ENCODE results near the gene MSX2. TPM values are rescaled to one million over a fixed set of nuclear protein-coding genes. Genes with fewer than 3 reads are reported as not detected.

The MSX2 gene
- 1.1 and 3.7 TPM in 2 replicates for total RNA-seq

GRCh38 chr5:174724484-174725260 lies at the start of gene MSX2:
MSX2 (plus strand) TSS chr5:174724582; CDS start chr5:174724660, 78 bp downstream.
- TF ChIP-seq, protein P1, sequence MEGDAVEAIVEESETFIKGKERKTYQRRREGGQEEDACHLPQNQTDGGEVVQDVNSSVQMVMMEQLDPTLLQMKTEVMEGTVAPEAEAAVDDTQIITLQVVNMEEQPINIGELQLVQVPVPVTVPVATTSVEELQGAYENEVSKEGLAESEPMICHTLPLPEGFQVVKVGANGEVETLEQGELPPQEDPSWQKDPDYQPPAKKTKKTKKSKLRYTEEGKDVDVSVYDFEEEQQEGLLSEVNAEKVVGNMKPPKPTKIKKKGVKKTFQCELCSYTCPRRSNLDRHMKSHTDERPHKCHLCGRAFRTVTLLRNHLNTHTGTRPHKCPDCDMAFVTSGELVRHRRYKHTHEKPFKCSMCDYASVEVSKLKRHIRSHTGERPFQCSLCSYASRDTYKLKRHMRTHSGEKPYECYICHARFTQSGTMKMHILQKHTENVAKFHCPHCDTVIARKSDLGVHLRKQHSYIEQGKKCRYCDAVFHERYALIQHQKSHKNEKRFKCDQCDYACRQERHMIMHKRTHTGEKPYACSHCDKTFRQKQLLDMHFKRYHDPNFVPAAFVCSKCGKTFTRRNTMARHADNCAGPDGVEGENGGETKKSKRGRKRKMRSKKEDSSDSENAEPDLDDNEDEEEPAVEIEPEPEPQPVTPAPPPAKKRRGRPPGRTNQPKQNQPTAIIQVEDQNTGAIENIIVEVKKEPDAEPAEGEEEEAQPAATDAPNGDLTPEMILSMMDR (conservative IDR thresholded peaks at IDR 0.05; ENCODE audit: low read depth, low read length), result no peak
- H3K4me3 ChIP-seq (ENCODE audit: low read depth, low read length), result peak within 1 kb of the TSS; percentile 48
- DNase-seq (ENCODE audit: low read depth), result no peak

DNA sequence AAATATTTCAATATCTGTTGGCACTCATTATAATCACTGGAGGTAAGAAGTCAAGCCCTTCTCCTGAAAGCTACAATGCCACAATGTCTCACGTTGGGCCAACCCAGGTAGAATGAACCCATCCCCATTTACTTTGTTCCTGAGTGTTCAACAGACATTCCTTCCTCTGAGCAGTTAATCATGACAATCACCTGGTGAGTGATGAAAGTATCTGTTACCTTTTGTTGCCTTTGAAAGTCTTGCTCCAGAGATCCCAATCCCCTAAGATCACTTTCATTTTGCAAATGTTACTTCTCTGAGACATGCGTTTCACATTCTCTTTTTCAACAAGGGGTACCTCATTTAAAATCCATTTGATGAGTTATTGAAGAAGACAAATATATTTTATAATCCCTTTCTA lies 49.3 kb upstream of the MSX2 start:
- no peak overlapping the region for H3K4me3 ChIP-seq (ENCODE audit: low read depth, low read length)
- DNase-seq (ENCODE audit: low read depth), result no peak
- TF ChIP-seq, protein P1 (conservative IDR thresholded peaks at IDR 0.05; ENCODE audit: low read depth, low read length), result no peak

GRCh38 chr5:174675916-174676315 lies 48.5 kb upstream of the MSX2 start:
- TF ChIP-seq, protein P1 (conservative IDR thresholded peaks at IDR 0.05; ENCODE audit: low read depth, low read length), result no peak
- DNase-seq (ENCODE audit: low read depth), result no peak
- H3K4me3 ChIP-seq (ENCODE audit: low read depth, low read length), result no peak overlapping the region

DNA sequence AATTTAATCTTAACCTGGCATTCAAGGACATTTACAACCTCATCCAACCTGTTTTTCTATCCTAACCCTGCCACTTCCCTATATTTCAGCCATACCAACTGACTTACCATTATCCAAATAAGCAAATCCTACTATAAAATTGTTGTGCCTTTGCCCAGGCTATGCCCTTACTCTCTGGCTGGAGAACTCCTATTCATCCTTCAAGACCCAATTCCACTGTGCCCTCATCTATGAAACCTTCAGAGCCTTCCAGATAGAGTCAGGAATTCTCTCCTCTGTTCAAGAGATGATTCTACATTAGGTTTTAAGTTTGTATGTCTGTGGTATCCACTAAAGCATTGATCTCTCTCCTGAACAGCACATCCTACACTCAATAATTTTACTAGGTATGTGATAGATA lies 46.3 kb upstream of the MSX2 start:
- no peak for DNase-seq (ENCODE audit: low read depth)
- TF ChIP-seq, protein P1 (conservative IDR thresholded peaks at IDR 0.05; ENCODE audit: low read depth, low read length), result no peak
- H3K4me3 ChIP-seq (ENCODE audit: low read depth, low read length), result no peak overlapping the region

GRCh38 chr5:174680901-174681565 lies 43.3 kb upstream of the MSX2 start:
- TF ChIP-seq, protein P1 (conservative IDR thresholded peaks at IDR 0.05; ENCODE audit: low read depth, low read length), result no peak
- no peak overlapping the region for H3K4me3 ChIP-seq (ENCODE audit: low read depth, low read length)
- no peak for DNase-seq (ENCODE audit: low read depth)

DNA sequence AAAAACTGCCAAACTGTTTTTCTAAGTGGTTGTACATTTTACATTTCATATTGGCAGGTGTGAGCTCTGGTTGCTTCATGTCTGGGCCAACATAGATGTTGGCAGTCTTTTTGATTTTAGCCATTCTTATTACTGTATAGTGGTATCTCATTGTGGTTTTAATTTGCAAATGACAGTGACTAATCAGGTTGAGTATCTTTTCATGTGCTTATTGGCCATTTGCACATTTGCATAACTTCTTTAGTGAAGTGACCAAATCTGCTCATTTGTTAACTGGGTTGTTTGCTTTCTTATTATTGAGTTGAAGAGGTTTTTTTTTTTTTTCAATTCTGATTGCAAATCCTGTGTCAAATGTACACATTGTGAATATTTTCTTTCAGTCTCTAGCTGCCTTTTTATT lies 36.9 kb upstream of the MSX2 start:
- TF ChIP-seq, protein P1 (conservative IDR thresholded peaks at IDR 0.05; ENCODE audit: low read depth, low read length), result no peak
- no peak overlapping the region for H3K4me3 ChIP-seq (ENCODE audit: low read depth, low read length)
- no peak for DNase-seq (ENCODE audit: low read depth)
